Measurements from ENCODE around the gene B3GNT2.

DNA sequence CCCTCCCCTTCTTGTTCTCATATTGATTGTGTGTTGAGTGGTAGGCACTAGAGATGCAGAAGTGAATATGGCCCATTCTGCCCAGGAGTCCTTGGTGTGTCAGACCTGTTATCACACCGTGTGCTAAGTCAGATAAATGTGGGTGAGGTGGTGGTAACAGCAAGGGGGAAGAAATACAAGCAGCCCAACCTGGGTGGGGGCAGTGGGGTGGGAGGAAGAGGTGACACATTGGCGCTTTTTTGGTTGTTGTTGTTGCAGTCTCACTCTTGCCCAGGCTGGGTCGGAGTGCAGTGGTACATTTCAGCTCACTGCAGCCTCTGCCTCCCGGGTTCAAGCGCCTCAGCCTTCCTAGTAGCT is 12.8 kb downstream of the B3GNT2 start:
- TF ChIP-seq EZH2phosphoT487 (IDR thresholded peaks at IDR 0.05; ENCODE audit: unreplicated experiment), result no peak
- TF ChIP-seq, protein P1, sequence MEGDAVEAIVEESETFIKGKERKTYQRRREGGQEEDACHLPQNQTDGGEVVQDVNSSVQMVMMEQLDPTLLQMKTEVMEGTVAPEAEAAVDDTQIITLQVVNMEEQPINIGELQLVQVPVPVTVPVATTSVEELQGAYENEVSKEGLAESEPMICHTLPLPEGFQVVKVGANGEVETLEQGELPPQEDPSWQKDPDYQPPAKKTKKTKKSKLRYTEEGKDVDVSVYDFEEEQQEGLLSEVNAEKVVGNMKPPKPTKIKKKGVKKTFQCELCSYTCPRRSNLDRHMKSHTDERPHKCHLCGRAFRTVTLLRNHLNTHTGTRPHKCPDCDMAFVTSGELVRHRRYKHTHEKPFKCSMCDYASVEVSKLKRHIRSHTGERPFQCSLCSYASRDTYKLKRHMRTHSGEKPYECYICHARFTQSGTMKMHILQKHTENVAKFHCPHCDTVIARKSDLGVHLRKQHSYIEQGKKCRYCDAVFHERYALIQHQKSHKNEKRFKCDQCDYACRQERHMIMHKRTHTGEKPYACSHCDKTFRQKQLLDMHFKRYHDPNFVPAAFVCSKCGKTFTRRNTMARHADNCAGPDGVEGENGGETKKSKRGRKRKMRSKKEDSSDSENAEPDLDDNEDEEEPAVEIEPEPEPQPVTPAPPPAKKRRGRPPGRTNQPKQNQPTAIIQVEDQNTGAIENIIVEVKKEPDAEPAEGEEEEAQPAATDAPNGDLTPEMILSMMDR (conservative IDR thresholded peaks at IDR 0.05; ENCODE audit: low read depth in 2 of 2), result no peak
- TF ChIP-seq, protein P2, sequence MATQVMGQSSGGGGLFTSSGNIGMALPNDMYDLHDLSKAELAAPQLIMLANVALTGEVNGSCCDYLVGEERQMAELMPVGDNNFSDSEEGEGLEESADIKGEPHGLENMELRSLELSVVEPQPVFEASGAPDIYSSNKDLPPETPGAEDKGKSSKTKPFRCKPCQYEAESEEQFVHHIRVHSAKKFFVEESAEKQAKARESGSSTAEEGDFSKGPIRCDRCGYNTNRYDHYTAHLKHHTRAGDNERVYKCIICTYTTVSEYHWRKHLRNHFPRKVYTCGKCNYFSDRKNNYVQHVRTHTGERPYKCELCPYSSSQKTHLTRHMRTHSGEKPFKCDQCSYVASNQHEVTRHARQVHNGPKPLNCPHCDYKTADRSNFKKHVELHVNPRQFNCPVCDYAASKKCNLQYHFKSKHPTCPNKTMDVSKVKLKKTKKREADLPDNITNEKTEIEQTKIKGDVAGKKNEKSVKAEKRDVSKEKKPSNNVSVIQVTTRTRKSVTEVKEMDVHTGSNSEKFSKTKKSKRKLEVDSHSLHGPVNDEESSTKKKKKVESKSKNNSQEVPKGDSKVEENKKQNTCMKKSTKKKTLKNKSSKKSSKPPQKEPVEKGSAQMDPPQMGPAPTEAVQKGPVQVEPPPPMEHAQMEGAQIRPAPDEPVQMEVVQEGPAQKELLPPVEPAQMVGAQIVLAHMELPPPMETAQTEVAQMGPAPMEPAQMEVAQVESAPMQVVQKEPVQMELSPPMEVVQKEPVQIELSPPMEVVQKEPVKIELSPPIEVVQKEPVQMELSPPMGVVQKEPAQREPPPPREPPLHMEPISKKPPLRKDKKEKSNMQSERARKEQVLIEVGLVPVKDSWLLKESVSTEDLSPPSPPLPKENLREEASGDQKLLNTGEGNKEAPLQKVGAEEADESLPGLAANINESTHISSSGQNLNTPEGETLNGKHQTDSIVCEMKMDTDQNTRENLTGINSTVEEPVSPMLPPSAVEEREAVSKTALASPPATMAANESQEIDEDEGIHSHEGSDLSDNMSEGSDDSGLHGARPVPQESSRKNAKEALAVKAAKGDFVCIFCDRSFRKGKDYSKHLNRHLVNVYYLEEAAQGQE (IDR thresholded peaks at IDR 0.05; ENCODE audit: unreplicated experiment), result no peak
